NCI-H345 treated with DMSO at 0.1 percent for 48 hours (cell line): Measurements from ENCODE around the gene ODAD4.
"Not testable (repeated sequence)": the region's sequence is repeated elsewhere in the genome, so short reads cannot be mapped to it uniquely, and the experiment has no call there.

Source experiments
- DNase-seq: peaks from one replicate; lab custom pipeline; 2025; ENCODE audit not compliant: unreplicated experiment; lab: John Stamatoyannopoulos, UW

ODAD4 gene

GRCh38 chr17:41912925-41913324 lies 17.5 kb upstream of the ODAD4 start:
- no peak for DNase-seq

DNA sequence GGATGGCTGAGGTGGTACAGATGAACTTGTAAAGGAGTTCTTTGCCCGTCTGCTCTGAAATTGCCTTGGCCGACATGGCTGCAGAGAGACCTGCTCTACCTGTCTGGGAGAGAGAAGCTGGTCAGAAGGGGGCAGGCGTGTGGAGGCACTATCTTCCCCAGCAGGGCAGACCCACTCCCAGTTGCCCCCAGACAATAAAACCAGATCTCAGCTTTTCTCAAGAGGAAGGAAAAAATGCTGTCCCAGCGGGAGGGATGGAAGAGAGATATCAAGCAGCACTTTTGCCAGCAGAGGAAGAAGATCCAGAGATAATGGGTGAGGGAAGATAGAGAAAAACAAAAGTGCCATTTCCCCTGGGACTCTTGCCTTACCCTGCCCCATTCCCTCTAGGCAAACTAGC lies 16.6 kb upstream of the ODAD4 start:
- DNase-seq: no peak

- no peak for DNase-seq
These were observed 16.1 kb upstream of the ODAD4 start for GRCh38 chr17:41914358-41914766.

- no peak for DNase-seq
These were observed 15.4 kb upstream of the ODAD4 start for GRCh38 chr17:41915020-41915419.

DNA sequence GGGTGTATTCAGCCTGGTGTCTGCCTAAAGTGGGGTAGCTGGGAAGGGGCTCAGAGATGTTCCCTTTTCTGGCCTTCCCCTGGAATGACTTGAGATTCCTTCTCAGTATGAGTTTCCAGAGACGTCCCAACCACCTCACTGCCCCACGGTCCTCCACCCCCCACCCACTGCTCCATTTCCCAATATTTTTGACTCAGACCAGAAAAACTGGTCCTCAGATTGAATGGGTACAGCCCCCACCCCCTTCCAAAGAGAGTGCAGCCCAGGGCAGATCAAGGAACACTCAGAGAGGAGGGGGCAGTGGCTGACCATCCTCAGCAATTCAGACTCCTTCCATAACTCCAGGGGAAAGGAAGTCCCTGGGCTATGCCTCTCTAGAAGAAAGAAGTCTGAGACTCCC lies 14.9 kb upstream of the ODAD4 start:
- DNase-seq: no peak

DNA sequence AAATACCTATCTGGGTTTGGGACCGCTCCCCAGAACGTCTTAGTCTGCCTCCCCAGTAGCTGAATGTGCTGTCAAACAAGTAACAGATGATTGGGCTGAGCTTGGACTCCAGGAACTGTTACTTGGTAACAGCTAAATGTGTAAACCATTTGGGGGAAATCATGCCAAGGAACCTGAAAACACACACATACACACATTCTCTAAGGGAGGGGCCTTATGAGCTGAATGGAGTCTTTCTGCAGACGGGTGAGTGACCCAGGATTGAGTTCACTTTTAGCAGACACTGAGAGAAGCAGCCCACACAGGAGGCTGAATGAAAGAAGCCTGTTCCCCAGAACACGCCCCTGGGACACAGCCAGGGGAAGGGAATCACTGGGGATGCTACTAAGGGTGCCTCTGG lies 13.2 kb upstream of the ODAD4 start:
- no peak for DNase-seq

- peak; percentile 47 for DNase-seq
These were observed 12.6 kb upstream of the ODAD4 start for GRCh38 chr17:41917679-41918313.

GRCh38 chr17:41918314-41919164 lies 11.9 kb upstream of the ODAD4 start, which contains the start of gene ACLY:
Gene ACLY (minus strand): TSS chr17:41918951. CDS start chr17:41913873, 5,078 bp downstream.
- peak; percentile 97 for DNase-seq

- peak; percentile 88 for DNase-seq
These were observed 11.1 kb upstream of the ODAD4 start for GRCh38 chr17:41919165-41919817.

DNA sequence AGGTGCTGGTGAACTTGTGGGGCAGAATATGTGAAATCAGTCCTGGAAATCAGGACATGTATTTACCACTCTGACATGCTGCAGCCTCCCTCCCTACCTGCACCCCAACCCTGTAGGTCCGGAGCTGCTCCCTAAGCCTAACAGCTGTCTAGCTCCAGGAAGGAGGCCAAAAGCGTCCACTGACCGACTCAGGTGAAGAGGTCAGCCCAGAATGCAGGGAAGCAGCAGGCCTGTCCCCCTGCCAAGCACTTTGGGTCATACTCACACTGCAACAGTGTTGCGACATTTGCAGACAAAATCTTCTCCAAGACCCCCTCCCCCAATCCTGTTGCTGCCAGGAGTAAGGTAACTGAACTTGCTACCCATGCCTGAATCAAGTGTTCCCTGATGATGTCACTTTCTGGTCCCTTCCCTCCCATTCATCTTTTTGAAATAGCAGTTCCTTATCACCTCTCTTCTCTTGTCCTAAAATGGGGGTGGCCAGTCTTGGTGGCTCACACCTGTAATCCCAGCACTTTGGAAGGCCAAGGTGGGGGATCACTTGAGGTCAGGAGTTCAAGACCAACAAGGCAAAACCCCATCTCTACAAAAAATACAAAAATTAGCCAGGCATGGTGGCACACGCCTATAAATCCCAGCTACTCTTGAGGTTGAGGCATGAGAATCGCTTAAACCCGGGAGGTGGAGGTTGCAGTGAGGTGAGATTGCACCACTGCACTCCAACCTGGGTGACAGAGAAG lies 10.4 kb upstream of the ODAD4 start:
- no peak for DNase-seq

GRCh38 chr17:41920580-41920955 lies 9.8 kb upstream of the ODAD4 start:
- no peak for DNase-seq

DNA sequence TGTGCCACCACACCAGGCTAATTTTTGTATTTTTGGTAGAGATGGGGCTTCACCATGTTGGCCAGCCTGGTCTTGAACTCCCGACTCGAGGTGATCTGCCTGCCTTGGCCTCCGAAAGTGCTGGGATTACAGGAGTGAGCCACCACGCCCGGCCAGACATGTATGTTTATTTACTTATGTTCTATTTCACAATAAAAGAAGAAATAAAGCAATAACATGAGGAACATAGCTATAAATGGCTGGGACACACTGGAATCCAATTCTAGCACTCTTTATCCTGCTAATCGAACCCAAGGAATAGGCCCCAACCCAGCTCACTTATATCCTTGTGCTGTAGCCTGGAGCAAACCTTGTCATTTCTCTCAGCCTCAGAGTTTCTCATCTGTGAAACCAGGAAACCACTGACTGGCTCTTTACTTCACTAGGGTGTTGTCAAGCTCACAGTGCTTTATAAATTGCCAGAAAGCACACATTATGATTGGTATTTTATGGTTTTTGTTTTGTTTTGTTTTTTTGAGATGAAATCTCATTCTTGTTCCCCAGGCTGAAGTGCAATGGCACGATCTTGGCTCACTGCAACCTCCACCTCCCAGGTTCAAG lies 4.3 kb upstream of the ODAD4 start:
- DNase-seq: no peak

- DNase-seq: no peak
These were observed 1.6 kb upstream of the ODAD4 start for GRCh38 chr17:41928693-41929251.

GRCh38 chr17:41930833-41931156 lies 378 bp downstream of the ODAD4 start:
- DNase-seq: not testable (repeated sequence)

DNA sequence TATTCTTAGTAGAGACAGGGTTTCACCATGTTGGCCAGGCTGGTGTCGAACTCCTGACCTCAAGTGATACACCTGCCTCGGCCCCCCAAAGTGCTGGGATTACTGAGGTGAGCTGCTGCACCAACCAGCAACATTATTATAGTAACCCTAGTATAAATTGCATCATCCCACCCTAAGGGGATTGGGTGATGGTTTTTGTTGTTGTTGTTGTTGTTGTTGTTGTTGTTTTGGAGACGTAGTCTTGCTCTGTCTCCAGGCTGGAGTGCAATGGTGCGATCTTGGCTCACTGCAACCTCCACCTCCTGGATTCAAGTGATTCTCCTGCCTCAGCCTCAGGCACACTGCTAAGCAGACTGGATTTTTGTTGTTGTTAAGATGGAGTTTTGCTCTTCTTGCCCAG lies 1.3 kb downstream of the ODAD4 start:
- DNase-seq: not testable (repeated sequence)

- DNase-seq: no peak
These were observed 2.5 kb downstream of the ODAD4 start for GRCh38 chr17:41932816-41933389.

GRCh38 chr17:41935641-41936040 lies 5.2 kb downstream of the ODAD4 start:
- DNase-seq: no peak

DNA sequence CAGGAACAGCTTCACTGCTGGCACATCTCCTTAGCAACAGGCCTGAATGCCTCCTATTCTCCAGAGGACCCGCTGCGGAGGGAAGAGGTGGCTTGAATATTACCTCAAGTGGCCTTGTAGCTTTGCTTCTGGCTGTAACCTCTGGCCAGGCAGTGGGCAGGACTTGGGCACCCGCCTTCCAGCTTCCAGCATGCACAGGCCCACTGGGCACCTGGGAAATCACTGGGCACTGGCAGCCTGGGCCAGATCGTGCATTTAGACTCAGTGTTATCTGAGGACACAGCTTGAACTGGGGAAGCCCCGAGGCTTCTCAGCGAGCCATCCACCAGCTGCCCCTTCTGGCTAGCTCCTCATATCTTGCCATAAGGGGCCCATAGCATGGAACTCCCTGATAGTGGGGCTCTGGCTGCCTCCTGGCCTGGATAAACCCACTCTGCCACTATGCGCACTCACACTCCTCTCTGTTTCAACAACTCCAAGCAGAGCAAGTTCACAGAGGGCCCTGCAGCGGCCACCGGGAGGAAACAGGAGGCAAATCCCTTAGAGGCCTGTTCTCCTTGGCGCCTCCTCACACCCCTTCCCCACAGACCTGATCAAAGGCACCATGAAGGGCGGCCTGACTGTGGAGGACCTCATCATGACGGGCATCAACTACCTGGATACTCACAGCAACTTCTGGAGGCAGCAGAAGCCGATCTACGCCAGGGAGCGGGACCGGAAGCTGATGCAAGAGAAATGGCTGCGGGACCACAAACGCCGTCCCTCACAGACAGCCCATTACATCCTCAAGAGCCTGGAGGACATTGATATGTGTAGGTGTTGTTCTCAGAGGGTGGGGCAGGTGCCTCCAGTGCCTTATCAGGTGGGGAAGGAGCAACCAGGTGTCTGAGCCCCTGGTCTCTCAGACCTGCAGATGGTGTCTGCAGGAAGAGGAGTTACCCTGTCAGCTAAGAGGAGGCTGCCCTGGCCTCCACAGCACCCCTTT lies 7.8 kb downstream of the ODAD4 start:
- DNase-seq: no peak

DNA sequence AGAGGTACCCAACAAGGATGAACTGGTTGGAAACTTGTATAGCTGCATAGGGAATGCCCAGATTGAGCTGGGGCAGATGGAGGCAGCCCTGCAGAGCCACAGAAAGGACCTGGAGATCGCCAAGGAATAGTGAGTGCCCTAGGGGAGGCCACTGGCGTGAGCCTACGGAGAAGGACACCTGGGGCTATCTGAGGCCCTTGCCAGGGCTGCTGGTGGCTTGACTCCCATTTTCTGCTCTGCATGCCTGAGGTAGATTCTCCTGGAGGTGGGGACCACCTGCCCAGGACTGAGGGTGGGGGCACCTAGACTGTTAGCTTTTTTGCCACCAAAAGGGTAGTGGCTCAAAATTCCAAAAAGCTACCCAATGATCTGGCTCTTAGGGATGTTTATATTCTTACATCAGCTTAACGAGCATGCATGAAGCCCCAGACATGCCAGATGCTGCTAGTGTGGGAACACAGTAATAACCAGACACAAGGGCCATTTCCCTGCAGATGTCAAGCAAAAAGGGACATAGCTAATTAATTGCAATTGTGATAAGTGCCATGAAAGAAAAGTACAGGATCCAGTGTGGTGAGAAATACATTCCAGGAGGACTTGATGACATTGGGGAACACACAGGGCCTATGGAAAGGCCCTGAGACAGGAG lies 8.8 kb downstream of the ODAD4 start:
- DNase-seq: no peak
